Liver (tissue), 3 donors: ENCODE data around the gene CACNA1I.

Source experiments
- RAD21 ChIP-seq, 2 donors: IDR thresholded peaks; 2 replicates each; pipeline ENCODE4 v1.6.1; 2016; ENCODE audit warnings: antibody characterized with exemption in 2 of 2, mild to moderate bottlenecking in 2 of 2
- RXRA ChIP-seq, 2 donors: IDR thresholded peaks; 2 replicates each; pipeline ENCODE4 v1.6.1; 2017 to 2018; ENCODE audit warnings: antibody characterized with exemption in 2 of 2, mild to moderate bottlenecking in 1 of 2
- TAF1 ChIP-seq: conservative IDR thresholded peaks from 2 replicates; pipeline ENCODE4 v1.6.1; 2016; ENCODE audit warnings: antibody characterized with exemption, mild to moderate bottlenecking
- YY1 ChIP-seq: IDR thresholded peaks from 2 replicates; pipeline ENCODE4 v1.6.1; 2016; ENCODE audit warnings: antibody characterized with exemption, mild to moderate bottlenecking
- TF ChIP-seq, protein P1 (sequence below): fragments of 150-350 bp; IDR thresholded peaks from 2 replicates; pipeline ENCODE4 v1.5.1; 2017; ENCODE audit warnings: improper control_type of control experiment, low read depth, low read length; ENCODE audit not compliant: missing input control
- donor health status: healthy.
- donor health status: healthy.

DNA sequence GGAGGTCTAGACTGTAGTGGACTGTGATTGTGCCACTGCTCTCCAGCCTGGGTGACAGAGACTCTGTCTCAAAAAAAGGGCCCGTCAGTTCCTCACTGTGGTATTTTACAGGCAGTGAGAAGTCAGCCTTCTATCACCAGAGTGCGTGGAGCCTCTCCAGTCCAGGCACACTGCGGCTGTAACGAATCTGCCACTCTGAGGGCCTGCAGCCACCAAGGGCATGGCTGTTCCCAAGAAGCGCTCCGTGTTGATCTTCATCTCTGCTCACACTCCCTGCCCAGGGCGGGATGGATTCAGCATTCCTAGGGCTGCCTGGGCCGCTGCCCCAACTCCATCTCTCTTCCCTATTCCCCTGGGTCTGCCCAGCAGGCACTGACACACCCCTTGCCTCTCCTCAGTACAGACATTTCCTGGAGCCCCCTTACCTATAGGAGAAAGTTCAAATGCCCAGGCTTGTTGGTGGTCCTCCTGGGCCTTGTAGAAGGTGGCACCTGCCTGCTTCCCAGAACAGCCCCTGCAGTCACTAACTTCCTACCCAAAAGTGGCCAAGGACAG is 148.4 kb downstream of the CACNA1I start:
- TF ChIP-seq, protein P1, sequence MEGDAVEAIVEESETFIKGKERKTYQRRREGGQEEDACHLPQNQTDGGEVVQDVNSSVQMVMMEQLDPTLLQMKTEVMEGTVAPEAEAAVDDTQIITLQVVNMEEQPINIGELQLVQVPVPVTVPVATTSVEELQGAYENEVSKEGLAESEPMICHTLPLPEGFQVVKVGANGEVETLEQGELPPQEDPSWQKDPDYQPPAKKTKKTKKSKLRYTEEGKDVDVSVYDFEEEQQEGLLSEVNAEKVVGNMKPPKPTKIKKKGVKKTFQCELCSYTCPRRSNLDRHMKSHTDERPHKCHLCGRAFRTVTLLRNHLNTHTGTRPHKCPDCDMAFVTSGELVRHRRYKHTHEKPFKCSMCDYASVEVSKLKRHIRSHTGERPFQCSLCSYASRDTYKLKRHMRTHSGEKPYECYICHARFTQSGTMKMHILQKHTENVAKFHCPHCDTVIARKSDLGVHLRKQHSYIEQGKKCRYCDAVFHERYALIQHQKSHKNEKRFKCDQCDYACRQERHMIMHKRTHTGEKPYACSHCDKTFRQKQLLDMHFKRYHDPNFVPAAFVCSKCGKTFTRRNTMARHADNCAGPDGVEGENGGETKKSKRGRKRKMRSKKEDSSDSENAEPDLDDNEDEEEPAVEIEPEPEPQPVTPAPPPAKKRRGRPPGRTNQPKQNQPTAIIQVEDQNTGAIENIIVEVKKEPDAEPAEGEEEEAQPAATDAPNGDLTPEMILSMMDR = no peak
- no peak for TF ChIP-seq TAF1
- TF ChIP-seq RAD21 (IDR thresholded peaks at IDR 0.05) = no peak
- no peak for TF ChIP-seq YY1
- TF ChIP-seq RXRA (IDR thresholded peaks at IDR 0.05) = no peak
